Urinary bladder (tissue), 4 donors: ENCODE results near the gene LPIN3. TPM values are rescaled to one million over a fixed set of nuclear protein-coding genes. Genes with fewer than 3 reads are reported as not detected.
A peak's percentile ranks its signal among the peaks of the same experiment; 100 is the strongest.

Source experiments
- DNase-seq: peaks from one replicate; pipeline ENCODE4 v3.0.0-alpha.2; 2015; ENCODE audit errors: extremely low spot score
- H3K27ac ChIP-seq: one replicate; pipeline ENCODE4 v1.5.1; 2013; ENCODE audit warnings: low read depth, mild to moderate bottlenecking, moderate library complexity
- H3K36me3 ChIP-seq: one replicate; pipeline ENCODE4 v1.6.1; 2013; ENCODE audit warnings: mild to moderate bottlenecking, moderate library complexity; ENCODE audit not compliant: insufficient read depth
- H3K4me1 ChIP-seq: one replicate; pipeline ENCODE4 v1.6.1; 2013; ENCODE audit warnings: mild to moderate bottlenecking, moderate library complexity; ENCODE audit not compliant: insufficient read depth
- H3K4me3 ChIP-seq: one replicate; pipeline ENCODE4 v1.5.1; 2013; ENCODE audit warnings: low read depth, low read length
- WGBS: extraction: QIAGEN DNeasy Blood & Tissue Kit; methylation state at CpG from one replicate; pipeline ENCODE4 v1.1.7; 2013; 5-methylcytosine and 5-hydroxymethylcytosine counted together
- polyA plus RNA-seq: library from polyadenylated mRNA; stranded (reverse); fragments of 200-250 nt; gene quantifications from one replicate; pipeline ENCODE4 v1.2.3, GENCODE V29; 2013
- total RNA-seq: library from RNA; depleted of rRNA; stranded (reverse); fragments of >200 nt; gene quantifications from one replicate; pipeline ENCODE4 v1.2.3, GENCODE V29; 2014
- donor health status: healthy with polysubstance abuse.
- donor health status: healthy.

Gene LPIN3
- total and polyA plus RNA-seq, 2 donors = 4.7 to 10.8 TPM

DNA sequence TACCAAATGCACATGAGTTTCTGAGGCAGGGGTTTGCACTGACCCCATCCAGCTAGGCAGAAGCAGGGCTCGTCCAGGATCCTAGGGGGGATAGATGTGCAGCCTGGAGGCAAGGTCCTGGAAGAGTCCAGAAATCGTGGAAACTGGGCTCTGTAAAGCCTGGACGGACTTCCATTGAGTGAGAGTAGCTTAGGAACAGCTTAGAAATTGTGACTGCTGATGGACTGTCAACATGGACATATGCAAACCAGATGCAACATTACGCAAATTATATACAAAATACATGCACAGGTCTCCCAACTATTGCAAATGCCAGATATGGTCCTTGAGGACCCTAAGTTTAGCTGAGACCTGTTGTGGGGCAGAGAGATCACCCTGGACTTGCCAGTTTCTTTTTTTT is 30.8 kb downstream of the LPIN3 start:
- H3K4me3 ChIP-seq = no peak overlapping the region
- H3K27ac ChIP-seq = no peak overlapping the region
- no peaks in the 10 kb centered on the region for H3K36me3 ChIP-seq
- 92% methylated on average over 4 of the region's 4 CpGs for WGBS
- no peak for DNase-seq
- H3K4me1 ChIP-seq = no peaks in the 10 kb centered on the region

DNA sequence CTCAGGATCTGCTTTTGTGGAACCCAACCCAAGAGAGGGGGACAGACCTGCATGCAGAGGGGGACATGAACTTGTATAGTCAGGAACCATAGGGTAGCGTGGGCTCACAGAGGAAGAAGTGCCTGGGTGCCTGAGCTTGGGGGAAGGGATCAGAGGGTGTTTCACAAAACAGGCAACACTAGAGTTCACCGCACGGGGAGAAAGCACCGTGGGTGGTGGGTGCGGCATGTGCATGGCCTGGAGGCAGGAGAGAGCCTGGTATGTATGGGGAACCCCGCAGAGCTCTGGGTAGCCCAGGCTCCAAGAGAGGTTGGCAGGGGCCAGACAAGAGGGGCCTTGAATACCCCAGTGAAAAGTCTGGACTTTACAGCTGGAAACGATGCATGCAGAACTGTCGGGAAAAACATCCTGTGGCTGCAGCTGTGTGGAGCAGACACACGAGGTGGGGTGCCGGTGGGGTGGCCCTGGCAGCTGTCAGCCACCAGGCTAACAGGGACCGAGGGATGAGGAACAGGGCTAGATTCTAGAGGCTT is 32.7 kb downstream of the LPIN3 start:
- Histone ChIP-seq H3K4me3 (no peak overlapping the region), H3K4me1 (no peaks in the 10 kb centered on the region), H3K36me3 (no peaks in the 10 kb centered on the region), H3K27ac (no peak overlapping the region)
- no peak for DNase-seq
- 75% methylated on average over 11 of the region's 11 CpGs for WGBS

DNA sequence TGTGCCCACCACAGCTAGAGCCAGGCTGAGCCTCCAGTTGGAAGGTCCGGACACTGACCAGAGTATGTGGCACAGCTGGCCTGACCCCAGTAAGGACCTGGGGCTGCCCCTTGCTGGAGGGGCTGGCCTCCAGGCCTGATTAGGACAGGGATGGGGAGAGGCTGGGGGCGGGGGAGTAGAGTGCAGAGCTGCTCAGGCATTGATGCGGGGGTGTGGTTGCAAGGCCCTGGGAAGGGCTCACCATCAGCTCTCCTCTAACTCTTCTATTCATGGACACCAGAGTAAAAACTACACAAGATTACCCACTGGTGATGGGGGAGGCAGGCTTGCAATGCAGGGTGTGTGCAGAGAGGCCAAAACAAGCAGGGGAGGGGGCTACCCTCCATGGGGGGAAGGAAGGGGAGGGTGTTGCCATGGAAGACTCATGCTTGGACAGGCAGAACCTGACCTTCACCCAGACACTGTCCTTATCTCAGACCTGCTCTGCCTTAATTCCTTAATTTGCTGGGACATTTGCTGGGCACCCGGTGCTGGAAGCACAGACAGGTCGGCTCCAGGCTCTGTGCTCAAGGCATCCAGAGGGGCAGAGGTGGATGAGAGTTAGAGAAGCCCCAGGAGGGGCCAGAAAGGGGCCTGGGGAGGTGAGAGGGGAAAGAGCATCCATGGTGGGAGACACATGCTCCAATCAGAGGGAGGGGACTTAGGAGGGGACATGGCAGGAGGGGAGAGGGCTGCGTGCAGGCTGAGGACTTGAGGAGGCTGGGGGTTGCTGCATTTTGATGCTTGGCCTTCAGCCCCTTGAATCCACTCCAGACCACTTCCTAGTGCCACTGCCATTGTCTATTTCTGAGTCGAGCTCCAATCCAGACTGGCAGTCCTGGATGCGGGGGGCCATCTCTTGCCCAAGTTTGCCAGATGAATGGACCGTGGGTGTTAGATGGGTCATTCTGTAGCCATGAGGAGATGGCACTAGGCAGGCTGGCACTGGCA is 33.6 kb downstream of the LPIN3 start:
- no peak overlapping the region for H3K4me3 ChIP-seq
- DNase-seq = no peak
- H3K36me3 ChIP-seq = no peaks in the 10 kb centered on the region
- H3K27ac ChIP-seq = no peak overlapping the region
- no peaks in the 10 kb centered on the region for H3K4me1 ChIP-seq
- 83% methylated on average over 9 of the region's 9 CpGs for WGBS

- H3K4me1 ChIP-seq = no peaks in the 10 kb centered on the region
- no peaks in the 10 kb centered on the region for H3K36me3 ChIP-seq
- no peak for DNase-seq
- WGBS = 79% methylated on average over 9 of the region's 9 CpGs
- no peak overlapping the region for H3K27ac ChIP-seq
- H3K4me3 ChIP-seq = no peak overlapping the region
These were observed 35.2 kb downstream of the LPIN3 start for GRCh38 chr20:41375846-41376245.

- H3K4me3 ChIP-seq = no peak overlapping the region
- no peaks in the 10 kb centered on the region for H3K36me3 ChIP-seq
- H3K27ac ChIP-seq = no peak overlapping the region
- 96% methylated on average over 5 of the region's 5 CpGs for WGBS
- DNase-seq = no peak
- no peaks in the 10 kb centered on the region for H3K4me1 ChIP-seq
These were observed 35.7 kb downstream of the LPIN3 start for GRCh38 chr20:41376349-41376748.

DNA sequence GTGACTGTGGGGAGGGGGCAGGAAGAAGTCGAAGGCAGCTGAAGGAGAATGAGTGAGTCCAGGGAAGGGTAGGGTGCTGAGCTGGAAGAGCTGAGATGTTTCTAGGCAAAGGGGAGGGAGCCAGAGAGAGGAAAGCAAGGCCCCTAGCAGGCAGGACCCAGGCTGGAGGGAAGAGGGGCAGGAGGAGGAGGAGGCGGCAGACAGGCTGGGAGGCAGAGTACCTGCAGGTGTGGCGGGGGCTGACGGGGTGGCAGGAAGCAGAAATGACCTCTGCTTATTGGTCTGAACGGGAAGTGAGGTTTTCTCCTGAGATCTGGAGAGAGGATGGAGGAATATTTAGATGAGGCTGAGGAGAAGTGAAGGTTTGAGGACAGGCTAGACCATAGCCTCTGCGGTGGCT is 36.7 kb downstream of the LPIN3 start:
- no peaks in the 10 kb centered on the region for H3K36me3 ChIP-seq
- no peak for DNase-seq
- 62% methylated on average over 6 of the region's 6 CpGs for WGBS

GRCh38 chr20:41379551-41379950 is 38.9 kb downstream of the LPIN3 start:
- WGBS = 85% methylated on average over 2 of the region's 2 CpGs

More for the DNA sequence above, 36.7 kb downstream of the LPIN3 start:
- no peak overlapping the region for H3K4me3 ChIP-seq
- H3K27ac ChIP-seq = no peak overlapping the region
- H3K4me1 ChIP-seq = no peaks in the 10 kb centered on the region

GRCh38 chr20:41380551-41381193 is 40.1 kb downstream of the LPIN3 start:
- WGBS = 70% methylated on average over 12 of the region's 12 CpGs
- no peaks in the 10 kb centered on the region for H3K36me3 ChIP-seq
- no peaks in the 10 kb centered on the region for H3K4me1 ChIP-seq
- DNase-seq = no peak
- no peak overlapping the region for H3K4me3 ChIP-seq
- H3K27ac ChIP-seq = no peak overlapping the region

More at GRCh38 chr20:41379551-41379950, 38.9 kb downstream of the LPIN3 start:
- Histone ChIP-seq H3K27ac (no peak overlapping the region), H3K4me1 (no peaks in the 10 kb centered on the region), H3K36me3 (no peaks in the 10 kb centered on the region), H3K4me3 (no peak overlapping the region)
- DNase-seq = no peak

DNA sequence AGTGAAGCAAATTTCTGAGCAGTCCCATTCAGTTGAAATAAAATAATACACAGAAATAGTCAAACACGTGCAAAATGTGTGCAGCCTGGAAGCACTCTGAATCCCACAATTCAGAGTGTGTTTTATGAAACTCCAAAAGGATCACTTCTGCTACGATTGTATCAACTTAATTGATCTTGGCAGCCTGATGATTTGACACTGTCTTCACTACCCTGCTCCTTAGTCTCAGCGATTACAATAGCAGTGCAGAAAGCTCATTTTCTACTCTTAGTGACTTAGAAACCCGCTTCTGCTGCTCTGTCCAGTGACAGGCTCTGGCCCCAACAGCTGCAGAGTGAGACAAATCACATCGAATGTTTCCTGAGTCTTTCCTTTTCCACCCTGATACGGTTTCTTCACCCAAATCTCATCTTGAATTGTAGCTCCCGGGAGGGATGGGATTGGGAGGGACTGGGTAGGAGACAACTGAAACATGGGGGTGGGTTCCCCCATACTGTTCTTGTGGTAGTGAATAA is 42.2 kb downstream of the LPIN3 start:
- Histone ChIP-seq H3K4me1 (no peaks in the 10 kb centered on the region), H3K4me3 (no peak overlapping the region), H3K36me3 (no peaks in the 10 kb centered on the region), H3K27ac (no peak overlapping the region)
- WGBS = 63% methylated on average over 7 of the region's 7 CpGs
- no peak for DNase-seq

- peak; percentile 81 for DNase-seq
- WGBS = 63% methylated on average over 14 of the region's 14 CpGs
- H3K27ac ChIP-seq = no peak overlapping the region
These were observed 46.1 kb downstream of the LPIN3 start for GRCh38 chr20:41386502-41387427.

GRCh38 chr20:41387444-41387851 is 46.8 kb downstream of the LPIN3 start:
- H3K27ac ChIP-seq = no peak overlapping the region
- DNase-seq = no peak
- no peaks in the 10 kb centered on the region for H3K4me1 ChIP-seq
- WGBS = 35% methylated on average over 9 of the region's 9 CpGs
- no peak overlapping the region for H3K4me3 ChIP-seq
- no peaks in the 10 kb centered on the region for H3K36me3 ChIP-seq

More at GRCh38 chr20:41386502-41387427, 46.1 kb downstream of the LPIN3 start:
- no peaks in the 10 kb centered on the region for H3K36me3 ChIP-seq
- H3K4me1 ChIP-seq = no peaks in the 10 kb centered on the region
- H3K4me3 ChIP-seq = no peak overlapping the region

DNA sequence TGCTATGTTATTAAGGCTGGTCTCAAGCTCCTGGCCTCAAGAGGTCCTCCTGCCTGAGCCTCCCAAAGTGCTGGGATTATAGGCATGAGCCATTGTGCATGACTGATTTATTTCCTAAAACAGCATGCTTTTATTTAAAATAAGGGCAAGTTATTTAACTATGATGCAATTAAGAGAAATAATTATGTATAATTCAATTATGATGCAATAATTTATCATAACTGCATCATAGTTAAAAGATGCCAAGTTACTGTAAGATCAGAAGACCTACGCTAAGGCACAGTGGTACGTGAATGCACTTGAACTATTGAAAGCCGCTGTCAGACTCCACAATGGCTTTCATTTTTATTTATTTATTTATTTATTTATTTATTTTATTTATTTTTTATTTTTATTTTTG is 50.3 kb downstream of the LPIN3 start:
- Histone ChIP-seq H3K4me3 (no peak overlapping the region), H3K27ac (no peak overlapping the region), H3K4me1 (no peaks in the 10 kb centered on the region), H3K36me3 (no peaks in the 10 kb centered on the region)
- WGBS = 98% methylated on average over 3 of the region's 3 CpGs
- DNase-seq = no peak

DNA sequence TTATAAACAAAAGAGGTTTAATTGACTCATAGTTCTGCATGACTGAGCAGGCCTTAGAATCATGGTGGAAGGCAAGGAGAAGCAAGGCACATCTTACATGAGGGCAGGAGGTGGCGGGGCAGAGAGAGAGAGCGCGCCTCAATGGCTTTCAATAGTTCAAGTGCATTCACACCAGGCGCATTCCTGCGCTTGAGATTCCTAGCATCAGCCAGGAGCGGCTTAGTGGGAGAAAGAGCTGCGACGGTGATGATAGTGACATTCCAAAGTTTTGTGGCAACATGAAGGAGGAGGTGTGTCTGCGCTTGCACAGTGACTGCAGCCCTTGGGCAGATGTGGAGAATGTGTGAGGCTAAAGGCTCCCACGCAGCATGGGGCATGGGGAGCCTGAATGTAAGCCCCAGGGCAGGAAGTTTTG is 51.0 kb downstream of the LPIN3 start:
- no peaks in the 10 kb centered on the region for H3K36me3 ChIP-seq
- DNase-seq = no peak
- no peak overlapping the region for H3K27ac ChIP-seq
- 91% methylated on average over 10 of the region's 10 CpGs for WGBS
- no peak overlapping the region for H3K4me3 ChIP-seq
- no peaks in the 10 kb centered on the region for H3K4me1 ChIP-seq
